Endothelial cell of umbilical vein (primary cell): ENCODE measurements around the gene EHD2. TPM values are rescaled to one million over a fixed set of nuclear protein-coding genes. Genes with fewer than 3 reads are reported as not detected.
"Not testable (repeated sequence)": the region's sequence is repeated elsewhere in the genome, so short reads cannot be mapped to it uniquely, and the experiment has no call there.

Source experiments
- BruUV-seq: library from RNA; stranded (reverse); fragments of 400-500 nt; replicated peaks from 2 replicates; lab custom pipeline; 2021; lab: Mats Ljungman, UMichigan
- CTCF ChIA-PET: fragments of 300-600, 350-600 bp; sonication (Branson Sonifier 250); formaldehyde crosslinking; loops from one replicate; lab custom pipeline; 2021; ENCODE audit warnings: antibody characterized with exemption, inconsistent platforms; lab: Charles Lee
- POLR2A ChIA-PET: fragments of 300-600, 350-600 bp; sonication (Branson Sonifier 250); formaldehyde crosslinking; loops from one replicate; lab custom pipeline; 2021; ENCODE audit warnings: antibody characterized with exemption, inconsistent platforms; lab: Charles Lee
- DNase-seq: peaks from one replicate; pipeline ENCODE4 v3.0.0-alpha.2; 2011; ENCODE audit warnings: low read depth, low spot score
- FAIRE-seq: peaks from 2 replicates; lab custom pipeline; 2011; peaks lifted over from hg19 to GRCh38; lab: Jason Lieb, UNC
- H2AFZ ChIP-seq: 2 replicates; pipeline ENCODE4 v1.6.0; 2012; ENCODE audit warnings: low read depth, low read length, control low read depth, inconsistent platforms
- H3K27ac ChIP-seq: 2 replicates; pipeline ENCODE4 v1.5.1; 2011; ENCODE audit warnings: low read depth, mild to moderate bottlenecking, control low read depth, low read length, moderate library complexity; ENCODE audit not compliant: insufficient read depth
- H3K27me3 ChIP-seq, 2 experiments: 2 replicates each; pipeline versions ENCODE4 v1.6.0 to v1.6.1; 2011; ENCODE audit warnings: low read length in 2 of 2, mixed read lengths in 1 of 2; ENCODE audit not compliant: control insufficient read depth in 2 of 2, insufficient read depth in 2 of 2
- H3K36me3 ChIP-seq, 2 experiments: 2 replicates in 1 of 2; 3 replicates in 1 of 2; pipeline ENCODE4 v1.5.1; 2011; ENCODE audit warnings: low read length in 2 of 2, mild to moderate bottlenecking in 1 of 2, moderate library complexity in 1 of 2; ENCODE audit not compliant: control insufficient read depth in 2 of 2, insufficient read depth in 2 of 2; ENCODE audit errors: extremely low read depth in 1 of 2
- H3K4me1 ChIP-seq: 3 replicates; pipeline ENCODE4 v1.5.1; 2011; ENCODE audit warnings: mild to moderate bottlenecking, low read length; ENCODE audit not compliant: control insufficient read depth, insufficient read depth; ENCODE audit errors: extremely low read depth
- H3K4me2 ChIP-seq: 2 replicates; pipeline ENCODE4 v1.6.1; 2011; ENCODE audit warnings: low read length, control low read depth, mixed read lengths; ENCODE audit not compliant: insufficient read depth
- H3K4me3 ChIP-seq, 3 experiments: fragments of 200-600 bp in 1 of 3; sonication (generic), shearing (Covaris generic) in 1 of 3; replicated peaks in 1 of 3; 2 replicates each; pipeline ENCODE4 v1.5.1; 2011 to 2016; ENCODE audit warnings: control low read depth in 3 of 3, low read length in 3 of 3, mild to moderate bottlenecking in 2 of 3, inconsistent platforms in 1 of 3, low read depth in 1 of 3, moderate library complexity in 1 of 3; ENCODE audit not compliant: insufficient read depth in 1 of 3
- H3K79me2 ChIP-seq: 2 replicates; pipeline ENCODE4 v1.6.0; 2012; ENCODE audit warnings: low read length, inconsistent platforms; ENCODE audit not compliant: control insufficient read depth, insufficient read depth
- H3K9ac ChIP-seq: replicated peaks from 2 replicates; pipeline ENCODE3; 2011; ENCODE audit warnings: low read length, control low read depth; ENCODE audit not compliant: insufficient read depth; ENCODE audit errors: extremely low read depth
- H3K9me1 ChIP-seq: replicated peaks from 3 replicates; pipeline ENCODE4 v1.6.0; 2011; ENCODE audit warnings: mild to moderate bottlenecking, low read length; ENCODE audit not compliant: control insufficient read depth, insufficient read depth; ENCODE audit errors: extremely low read depth
- H3K9me3 ChIP-seq: replicated peaks from 2 replicates; pipeline ENCODE4 v1.5.1; 2012; ENCODE audit warnings: low read length, inconsistent platforms; ENCODE audit not compliant: control insufficient read depth, insufficient read depth
- H4K20me1 ChIP-seq: replicated peaks from 2 replicates; pipeline ENCODE3; 2011; ENCODE audit warnings: mild to moderate bottlenecking, low read length; ENCODE audit not compliant: control insufficient read depth, insufficient read depth; ENCODE audit errors: extremely low read depth
- CTCF ChIP-seq, 2 donors: IDR thresholded peaks; 1 replicate in 1 of 2; 2 replicates in 1 of 2; pipeline ENCODE4 v1.5.1; 2011; ENCODE audit warnings: low read length in 2 of 2, mild to moderate bottlenecking in 2 of 2, moderate library complexity in 2 of 2, control low read depth in 1 of 2, inconsistent platforms in 1 of 2, low read depth in 1 of 2; ENCODE audit not compliant: insufficient read depth in 1 of 2; ENCODE audit errors: extremely low read depth in 1 of 2
- EZH2 ChIP-seq: IDR thresholded peaks from 2 replicates; pipeline ENCODE4 v1.6.1; 2012; ENCODE audit warnings: borderline replicate concordance, low read depth, mild to moderate bottlenecking, moderate library complexity, low read length, inconsistent platforms; ENCODE audit not compliant: severe bottlenecking
- FOS ChIP-seq: IDR thresholded peaks from 2 replicates; pipeline ENCODE4 v1.6.1; 2011; ENCODE audit warnings: mild to moderate bottlenecking, low read length, moderate library complexity, borderline replicate concordance; ENCODE audit not compliant: insufficient read depth
- GATA2 ChIP-seq: IDR thresholded peaks from 2 replicates; pipeline ENCODE4 v1.7.0; 2011; ENCODE audit warnings: low read depth, mild to moderate bottlenecking, moderate library complexity, mixed read lengths, low read length; ENCODE audit not compliant: insufficient read length, insufficient read depth
- JUN ChIP-seq: IDR thresholded peaks from 2 replicates; pipeline ENCODE4 v1.6.1; 2011; ENCODE audit warnings: borderline replicate concordance, low read depth; ENCODE audit not compliant: insufficient read length, insufficient read depth
- MAX ChIP-seq: IDR thresholded peaks from 2 replicates; pipeline ENCODE4 v1.6.1; 2011; ENCODE audit not compliant: insufficient read depth, insufficient read length
- MYC ChIP-seq: IDR thresholded peaks from one replicate; pipeline ENCODE4 v1.6.1; 2011; ENCODE audit warnings: mild to moderate bottlenecking, low read depth, low read length
- POLR2A ChIP-seq: IDR thresholded peaks from 2 replicates; pipeline ENCODE4 v1.6.1; 2012; ENCODE audit warnings: low read depth, mild to moderate bottlenecking, control low read depth, low read length
- POLR2AphosphoS5 ChIP-seq: IDR thresholded peaks from 2 replicates; pipeline ENCODE4 v1.6.1; 2012; ENCODE audit warnings: low read depth, mild to moderate bottlenecking, control low read depth, low read length, moderate library complexity; ENCODE audit not compliant: insufficient read depth
- dilution Hi-C: fragments of 300-500 bp; cut with MboI; formaldehyde crosslinking; loops from one replicate; pipeline ENCODE4 v1.15.0; 2019; ENCODE audit warnings: low sequenced_read_pairs; ENCODE audit not compliant: extremely low pct_ligation_motif_present
- intact Hi-C: fragments of 100-400 bp; cut with micrococcal nuclease; formaldehyde crosslinking; loops from one replicate; pipeline ENCODE4 v1.10.0; 2022
- polyA plus RNA-seq, 4 experiments: library from polyadenylated mRNA; depleted of rRNA in 3 of 4; stranded (reverse) in 3 of 4; unstranded in 1 of 4; fragments of >200 nt; gene quantifications; 2 replicates each; pipeline versions ENCODE4 v1.2.1 to v1.2.3, GENCODE V29; 2011 to 2012; ENCODE audit warnings: missing spikeins in 1 of 4
- total RNA-seq: library from RNA; stranded (reverse); gene quantifications from 2 replicates; pipeline ENCODE4 v1.2.3, GENCODE V29; 2021

The EHD2 gene
- total and polyA plus RNA-seq, 2 donors (not counting 3 experiments of a cell fraction or from before 2014, with no cell fraction given), result 110 to 220 TPM

- Histone ChIP-seq H3K9ac (peak overlapping the region; percentile 65), H3K4me2 (peak overlapping the region; percentile 64), H3K36me3 (peaks cover 0 to 10% of the 10 kb centered on the region in 2 experiments), H3K4me1 (peaks cover 16% of the 10 kb centered on the region), H3K4me3 (peak overlapping the region; percentile 55 to 92 (median 70)), H4K20me1 (no peaks in the 10 kb centered on the region), H3K27ac (no peak overlapping the region), H3K9me1 (no peaks in the 10 kb centered on the region), H3K27me3 (no peaks in the 10 kb centered on the region), H2AFZ (no peak overlapping the region), H3K79me2 (peaks cover 46% of the 10 kb centered on the region), H3K9me3 (no peaks in the 10 kb centered on the region)
- intact Hi-C loops, result no loop called here
- FAIRE-seq (peak; percentile 47), DNase-seq (no peak)
- TF ChIP-seq CTCF (IDR thresholded peaks at IDR 0.05; ENCODE audit: extremely low read depth in 1 of 2, insufficient read depth in 1 of 2, low read depth in 1 of 2, low read length in 2 of 2) (no peak), MAX (no peak), EZH2 (no peak), JUN (no peak), POLR2A (no peak), MYC (no peak), GATA2 (no peak), FOS (no peak), POLR2AphosphoS5 (no peak)
- POLR2A ChIA-PET, result interaction anchor here (0.8 to 1.7 kb wide), 3 partner anchors 9 to 31 kb away, joined by 3 to 4 read pairs (median 4); partner anchors contain the start of gene NOP53
- CTCF ChIA-PET, result interaction anchor here (0.6 to 6.6 kb wide), 8 partner anchors 9 to 286 kb away, joined by 3 to 258 read pairs (median 31); partner anchors contain the start of gene NOP53
- dilution Hi-C loops, result no loop called here
- BruUV-seq, result TSS peak; percentile 41
These were observed 1.1 kb downstream of the EHD2 start for GRCh38 chr19:47714339-47714738.

- BruUV-seq, intact Hi-C loops, H3K9me1 ChIP-seq, H4K20me1 ChIP-seq, H3K27me3 ChIP-seq, dilution Hi-C loops, H3K9me3 ChIP-seq, H3K36me3 ChIP-seq, DNase-seq, H3K9ac ChIP-seq, H2AFZ ChIP-seq, H3K27ac ChIP-seq: not testable (repeated sequence)
- POLR2A ChIA-PET, result interaction anchor here (0.8 kb wide), 1 partner anchor 17 kb away, joined by 3 read pairs; no protein-coding TSS in a partner anchor
- CTCF ChIA-PET, result interaction anchor here (1.5 to 6.6 kb wide), 4 partner anchors 9 to 50 kb away, joined by 3 to 258 read pairs (median 32); partner anchors contain the start of gene NOP53
- Histone ChIP-seq H3K4me2 (peak overlapping the region; percentile 64), H3K79me2 (peaks cover 49% of the 10 kb centered on the region), H3K4me3 (peak overlapping the region in 2 of 3 experiments; percentile 70 to 92), H3K4me1 (peaks cover 16% of the 10 kb centered on the region)
- FAIRE-seq, result peak; percentile 8
These were observed 1.6 kb downstream of the EHD2 start for GRCh38 chr19:47714855-47715254.
